BJ (cell line): Measurements from ENCODE around the gene ADARB1. TPM values are rescaled to one million over a fixed set of nuclear protein-coding genes. Genes with fewer than 3 reads are reported as not detected.

Source experiments
- CTCF ChIA-PET: fragments of 350-600 bp; formaldehyde crosslinking; extraction: SDS; loops from one replicate; lab custom pipeline; 2021; ENCODE audit warnings: antibody characterized with exemption, inconsistent platforms; lab: Yijun Ruan, JAX
- POLR2A ChIA-PET: fragments of 300-600 bp; sonication (Branson Sonifier 250); formaldehyde crosslinking; extraction: SDS; loops from one replicate; lab custom pipeline; 2021; ENCODE audit warnings: antibody characterized with exemption; lab: Charles Lee
- DNase-seq: peaks from one replicate; pipeline ENCODE4 v3.0.0-alpha.2; 2011; ENCODE audit warnings: low read depth
- H3K27me3 ChIP-seq: 2 replicates; pipeline ENCODE4 v1.6.0; 2011; ENCODE audit warnings: low read length; ENCODE audit not compliant: control insufficient read depth, insufficient read depth
- H3K36me3 ChIP-seq: 2 replicates; pipeline ENCODE4 v1.5.1; 2011; ENCODE audit warnings: low read length; ENCODE audit not compliant: control insufficient read depth, insufficient read depth
- H3K4me3 ChIP-seq: 2 replicates; pipeline ENCODE4 v1.5.1; 2011; ENCODE audit warnings: low read depth, mild to moderate bottlenecking, control low read depth, low read length
- CTCF ChIP-seq: IDR thresholded peaks from 2 replicates; pipeline ENCODE4 v1.5.1; 2011; ENCODE audit warnings: low read depth, mild to moderate bottlenecking, control low read depth, inconsistent platforms, low read length, moderate library complexity; ENCODE audit not compliant: insufficient read depth
- polyA plus RNA-seq: library from polyadenylated mRNA; depleted of rRNA; stranded (reverse); fragments of >200 nt; gene quantifications from 2 replicates; pipeline ENCODE4 v1.2.3, GENCODE V29; 2011

ADARB1 gene
- polyA plus RNA-seq, 1 experiment: 10.9 TPM

GRCh38 chr21:45253633-45254459 lies 179.5 kb downstream of the ADARB1 start:
- no peak for TF ChIP-seq CTCF
- H3K27me3 ChIP-seq: peaks cover 19% of the 10 kb centered on the region
- no peaks in the 10 kb centered on the region for H3K36me3 ChIP-seq
- H3K4me3 ChIP-seq: no peak overlapping the region
- DNase-seq: no peak
- CTCF ChIA-PET: no interaction called here
- POLR2A ChIA-PET: no interaction called here

GRCh38 chr21:45254460-45254930 lies 180.1 kb downstream of the ADARB1 start:
- Histone ChIP-seq H3K27me3 (peaks cover 19% of the 10 kb centered on the region), H3K36me3 (no peaks in the 10 kb centered on the region), H3K4me3 (no peak overlapping the region)
- no peak for TF ChIP-seq CTCF
- POLR2A ChIA-PET: no interaction called here
- no peak for DNase-seq
- CTCF ChIA-PET: no interaction called here

GRCh38 chr21:45255381-45256020 lies 181.1 kb downstream of the ADARB1 start:
- DNase-seq: no peak
- ChIA-PET POLR2A (no interaction called here), CTCF (no interaction called here)
- peaks cover 19% of the 10 kb centered on the region for H3K27me3 ChIP-seq
- H3K36me3 ChIP-seq: no peaks in the 10 kb centered on the region
- no peak overlapping the region for H3K4me3 ChIP-seq
- no peak for TF ChIP-seq CTCF

- Histone ChIP-seq H3K36me3 (no peaks in the 10 kb centered on the region), H3K4me3 (no peak overlapping the region), H3K27me3 (peaks cover 19% of the 10 kb centered on the region)
- ChIA-PET POLR2A (no interaction called here), CTCF (interaction anchor here (1.5 kb wide), 1 partner anchor 116 kb away, joined by 7 read pairs; no protein-coding TSS in a partner anchor)
- TF ChIP-seq CTCF: no peak
- no peak for DNase-seq
These were observed 181.9 kb downstream of the ADARB1 start for GRCh38 chr21:45256021-45256911.
